T-helper 9 cell (primary cell): Measurements from ENCODE around the gene KLK15.
A peak's percentile ranks its signal among the peaks of the same experiment; 100 is the strongest.
"Not testable (repeated sequence)": the region's sequence is repeated elsewhere in the genome, so short reads cannot be mapped to it uniquely, and the experiment has no call there.

Source experiments
- DNase-seq: peaks from one replicate; pipeline ENCODE4 v3.0.0-alpha.2; 2020

KLK15 gene

GRCh38 chr19:50820086-50820485 lies 13.3 kb downstream of the KLK15 start:
- no peak for DNase-seq

GRCh38 chr19:50819636-50820035 lies 13.7 kb downstream of the KLK15 start:
- no peak for DNase-seq

- no peak for DNase-seq
These were observed 14.4 kb downstream of the KLK15 start for GRCh38 chr19:50818859-50819472.

DNA sequence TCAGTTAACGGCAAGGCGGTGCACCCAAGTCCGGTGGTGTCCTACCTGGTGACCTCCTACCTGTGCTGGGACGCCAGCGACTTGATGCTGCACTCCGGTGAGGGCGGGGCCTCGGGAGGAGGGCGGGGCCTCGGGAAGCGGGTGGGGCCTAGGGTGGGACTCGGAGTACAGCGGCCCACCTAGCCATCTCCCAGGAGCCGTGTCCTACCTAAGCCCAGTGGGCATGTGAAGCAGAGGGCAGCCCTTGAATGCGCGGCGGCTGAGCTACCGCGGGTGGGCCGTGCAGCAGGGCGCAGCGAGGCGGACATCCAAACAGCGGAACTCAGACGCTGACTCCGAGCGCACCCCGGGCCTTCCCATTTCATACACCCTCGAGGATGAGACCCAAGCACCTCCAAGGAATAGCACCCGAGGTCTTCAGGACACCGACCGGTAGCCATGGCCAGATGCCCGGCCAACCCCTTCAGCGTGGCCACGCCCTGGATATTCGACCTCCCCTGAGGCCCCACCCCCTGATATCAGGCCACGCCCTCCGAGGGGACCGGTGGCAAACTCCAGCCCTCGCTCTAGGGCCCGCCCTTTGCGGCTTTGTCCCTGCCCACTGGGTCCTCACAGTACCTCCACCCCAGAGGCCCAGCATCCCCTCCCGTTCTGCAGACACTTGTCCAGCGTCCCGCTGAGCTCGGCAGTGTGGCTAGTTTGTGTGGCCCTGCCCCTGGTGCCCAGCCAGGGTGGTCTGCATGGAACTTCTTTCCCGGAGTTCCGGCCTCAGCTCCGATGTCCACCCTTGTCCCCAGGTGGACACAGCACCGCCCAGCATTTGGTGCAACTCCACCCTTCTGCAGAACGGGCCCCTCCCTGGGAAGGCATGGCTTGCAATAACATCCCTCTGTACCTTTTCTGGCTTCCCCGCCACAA lies 15.2 kb downstream of the KLK15 start:
- no peak for DNase-seq

- no peak for DNase-seq
These were observed 17.9 kb downstream of the KLK15 start for GRCh38 chr19:50815439-50815838.

DNA sequence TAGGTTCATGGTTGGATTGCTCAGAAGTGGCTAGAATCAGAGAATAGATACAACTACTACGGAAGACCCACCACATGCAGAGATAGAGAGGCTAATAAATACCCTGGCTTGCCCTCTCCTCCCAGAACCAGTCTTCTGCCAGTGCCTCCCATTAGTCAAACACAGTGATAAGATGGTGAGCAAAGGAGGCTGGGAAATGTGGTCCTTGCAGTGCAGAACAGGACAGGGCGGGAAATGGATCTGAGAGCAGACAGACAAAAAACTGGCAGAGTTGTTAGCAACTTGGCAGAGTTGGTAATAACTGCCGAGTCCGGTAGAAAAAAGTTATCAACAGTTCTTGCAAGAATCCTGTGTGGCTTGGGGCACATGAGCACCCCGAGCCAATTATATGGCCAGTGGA lies 18.5 kb downstream of the KLK15 start:
- no peak for DNase-seq

DNA sequence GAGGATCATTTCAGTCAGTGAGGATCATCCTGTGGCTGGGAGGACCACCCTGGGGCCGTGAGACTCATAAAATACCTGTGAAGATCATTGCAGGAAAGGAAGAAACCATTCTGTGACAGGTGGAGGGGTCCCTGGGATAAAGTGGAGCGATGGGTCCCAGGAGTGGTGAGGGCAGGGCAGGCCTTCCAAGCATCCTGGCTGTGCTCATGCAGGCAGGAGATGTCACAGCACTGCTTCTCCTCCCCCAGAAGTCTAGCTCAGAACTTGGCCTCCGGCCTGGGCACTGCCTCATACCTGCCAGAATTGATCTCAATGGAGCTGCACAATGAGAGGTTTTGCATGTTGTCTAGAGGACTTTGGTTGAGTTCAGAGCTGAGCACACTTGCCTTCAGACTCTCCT lies 20.9 kb downstream of the KLK15 start:
- no peak for DNase-seq

GRCh38 chr19:50811622-50812238 lies 21.6 kb downstream of the KLK15 start:
- not testable (repeated sequence) for DNase-seq

DNA sequence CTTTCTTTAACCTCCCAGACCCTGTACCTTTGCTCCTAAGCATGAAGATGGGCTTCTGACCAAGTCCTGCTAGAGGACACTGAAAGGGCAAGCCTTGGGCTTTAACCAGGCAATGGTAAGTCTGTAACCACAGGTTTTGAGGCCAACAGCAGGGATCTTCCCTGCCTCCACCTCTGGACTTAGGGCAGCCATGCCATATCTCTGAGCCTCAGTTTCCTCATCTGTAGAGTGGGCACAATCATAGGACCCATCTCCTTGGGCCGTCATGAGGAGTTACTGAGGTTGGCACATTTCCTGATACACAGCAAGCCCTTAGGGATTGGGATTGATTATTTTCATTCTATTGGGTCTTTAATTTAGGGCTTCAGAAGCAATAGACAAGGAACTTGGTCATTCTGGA lies 24.5 kb downstream of the KLK15 start:
- DNase-seq: no peak

GRCh38 chr19:50804420-50805272 lies 28.7 kb downstream of the KLK15 start:
- peak; percentile 92 for DNase-seq

GRCh38 chr19:50803633-50804419 lies 29.5 kb downstream of the KLK15 start:
- DNase-seq: no peak

DNA sequence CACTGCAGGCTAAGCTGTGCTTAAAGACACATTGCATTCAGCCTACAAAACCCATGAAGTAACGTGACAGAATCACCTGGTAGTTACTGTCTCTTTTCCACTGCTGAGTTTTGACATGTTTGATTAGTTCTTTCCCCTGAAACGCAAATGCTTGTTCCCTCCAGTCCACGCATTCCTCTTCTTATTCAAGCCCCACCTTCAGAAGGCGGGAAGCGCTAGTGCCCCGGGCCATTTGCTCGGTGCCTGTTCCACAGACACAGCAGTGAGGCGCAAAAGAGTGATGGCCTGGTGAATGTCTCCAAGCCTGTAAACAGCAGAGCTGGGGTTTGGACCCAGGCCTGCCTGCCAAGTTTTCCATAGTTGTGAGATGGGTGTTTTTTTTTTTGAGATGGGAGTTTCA lies 32.3 kb downstream of the KLK15 start:
- DNase-seq: no peak

DNA sequence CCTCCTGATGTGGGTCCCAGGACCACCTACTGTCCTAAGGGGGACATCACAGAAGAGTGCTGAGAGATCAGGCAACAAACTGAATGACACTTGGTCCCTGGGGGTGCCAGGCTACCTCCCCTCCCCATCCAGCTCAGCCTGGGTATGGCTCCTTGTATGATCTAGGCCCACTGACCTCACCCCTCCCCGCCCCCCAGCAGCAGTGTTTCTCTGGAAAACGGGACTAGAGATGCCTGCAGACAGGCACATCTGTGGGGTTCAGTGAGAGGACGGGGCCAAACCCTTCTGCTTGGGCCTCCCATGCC lies 33.9 kb downstream of the KLK15 start:
- DNase-seq: no peak

- no peak for DNase-seq
These were observed 34.5 kb downstream of the KLK15 start for GRCh38 chr19:50798659-50799546.

DNA sequence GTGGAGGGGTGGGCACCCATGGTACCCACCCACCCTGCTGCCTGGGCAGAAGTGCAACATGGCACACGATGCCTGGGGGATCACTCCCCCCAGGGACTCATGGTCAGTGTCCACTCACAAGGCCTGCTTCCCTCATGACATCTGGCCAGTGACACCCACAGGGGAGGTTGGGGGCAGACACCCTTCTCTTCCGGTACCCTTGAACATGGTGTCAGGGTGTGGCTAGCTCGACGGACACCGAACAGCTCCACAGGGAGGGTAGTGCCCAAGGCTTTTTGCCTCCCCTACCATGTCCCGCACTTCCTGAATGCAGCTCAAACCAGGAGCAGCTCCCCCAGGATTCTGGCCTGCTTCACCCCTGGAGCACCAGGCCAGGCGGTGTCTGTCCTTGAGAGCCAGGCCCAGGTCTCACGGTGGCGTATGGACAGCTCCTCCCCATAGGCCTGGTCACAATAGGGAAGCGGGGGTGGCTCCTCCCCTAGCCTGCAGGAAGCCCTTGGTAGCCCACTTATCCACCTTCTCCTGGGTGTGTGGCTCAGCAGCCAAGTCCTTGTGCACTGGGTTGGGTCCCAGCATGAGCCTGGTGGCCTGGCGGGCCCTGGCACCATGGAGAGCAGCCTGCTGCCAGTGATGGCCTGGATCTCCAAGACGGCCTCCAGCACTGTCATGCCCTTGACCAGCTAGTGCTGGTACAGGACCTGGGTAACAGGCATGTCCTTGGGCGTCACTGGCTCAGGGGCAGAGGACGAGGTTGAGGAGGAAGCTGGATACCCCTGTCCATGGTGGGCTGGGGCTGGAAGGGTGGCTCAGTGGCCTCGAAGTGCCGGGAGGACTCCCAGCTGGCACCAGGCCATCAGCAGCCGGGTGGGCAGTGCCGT lies 35.4 kb downstream of the KLK15 start:
- DNase-seq: no peak

DNA sequence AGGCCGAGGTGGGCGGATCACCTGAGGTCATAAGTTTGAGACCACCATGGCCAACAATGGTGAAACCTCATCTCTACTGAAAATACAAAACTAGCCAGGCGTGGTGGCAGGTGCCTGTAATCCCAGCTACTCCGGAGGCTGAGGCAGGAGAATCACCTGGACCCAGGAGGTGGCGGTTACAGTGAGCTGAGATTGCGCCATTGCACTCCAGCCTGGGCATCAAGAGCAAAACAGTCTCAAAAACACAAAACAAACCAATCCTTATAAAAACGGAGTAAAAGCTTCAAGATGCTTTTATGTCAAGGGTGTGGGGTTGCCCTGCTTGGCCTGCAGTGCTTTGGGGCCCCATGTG lies 36.0 kb downstream of the KLK15 start:
- DNase-seq: no peak

- DNase-seq: no peak
These were observed 36.5 kb downstream of the KLK15 start for GRCh38 chr19:50796634-50797428.

DNA sequence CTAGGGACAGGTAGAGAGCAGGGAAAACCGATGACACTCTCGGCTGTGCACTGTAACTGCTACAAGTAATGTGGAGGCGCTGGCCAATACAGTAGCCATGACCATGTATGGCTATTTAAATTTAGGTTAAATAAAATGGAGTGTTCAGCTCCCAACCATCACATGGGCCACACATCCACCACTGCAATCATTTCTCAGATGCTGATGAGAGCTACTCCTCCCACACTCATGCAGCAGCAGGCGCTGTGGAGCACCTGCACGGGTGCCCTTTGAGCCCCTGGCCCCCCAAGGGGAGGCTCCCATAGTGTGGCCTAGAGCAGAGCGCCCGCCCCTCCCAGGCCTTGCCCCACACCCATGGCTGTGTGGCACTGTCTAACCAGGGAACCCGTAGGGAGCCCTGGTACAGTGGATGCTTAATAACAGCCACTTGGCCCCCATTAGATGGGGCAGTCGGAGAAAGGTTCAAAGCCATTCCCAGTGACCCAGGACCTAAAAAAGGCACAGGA lies 37.2 kb downstream of the KLK15 start:
- no peak for DNase-seq

GRCh38 chr19:50795664-50796073 lies 37.7 kb downstream of the KLK15 start:
- no peak for DNase-seq
